Measurements from ENCODE around the gene SOX8.

DNA sequence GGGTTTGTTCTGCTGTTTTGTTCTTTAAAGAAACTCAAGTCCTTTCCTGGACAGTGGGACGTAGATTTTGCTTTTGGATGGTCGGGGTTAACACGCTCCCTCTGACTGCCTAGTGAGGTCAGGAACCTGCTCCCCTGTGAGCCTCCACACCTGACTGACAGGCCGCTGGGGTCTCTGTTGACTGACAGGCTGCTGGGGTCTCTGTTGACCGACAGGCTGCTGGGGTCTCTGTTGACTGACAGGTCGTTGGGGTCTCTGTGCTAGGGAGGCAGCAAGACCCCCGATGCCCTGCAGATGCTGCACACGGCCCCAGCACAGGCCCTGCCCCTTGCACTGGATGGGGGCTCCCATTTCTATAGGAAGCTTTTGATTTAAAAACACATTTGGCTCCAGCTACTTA lies 44.3 kb upstream of the SOX8 start:
- TF ChIP-seq ZNF384 (IDR thresholded peaks at IDR 0.05) = no peak
- TF ChIP-seq CTBP1 (IDR thresholded peaks at IDR 0.05; ENCODE audit: borderline replicate concordance) = no peak
- no peak for TF ChIP-seq SP1 (IDR thresholded peaks at IDR 0.05)
- TF ChIP-seq FOXK2 (IDR thresholded peaks at IDR 0.05) = no peak
- no peak for TF ChIP-seq ELF4 (IDR thresholded peaks at IDR 0.05)
- no peak for TF ChIP-seq FOXM1 (IDR thresholded peaks at IDR 0.05; ENCODE audit: borderline replicate concordance)
- TF ChIP-seq BHLHE40 (IDR thresholded peaks at IDR 0.05; ENCODE audit: borderline replicate concordance) = no peak
